ENCODE measurements around the gene AOX1. TPM values are rescaled to one million over a fixed set of nuclear protein-coding genes. Genes with fewer than 3 reads are reported as not detected.
"Not testable (repeated sequence)": the region's sequence is repeated elsewhere in the genome, so short reads cannot be mapped to it uniquely, and the experiment has no call there.

The AOX1 gene
- total RNA-seq, 1 experiment from 2014 or later, result 0.71 TPM

- intact Hi-C loops (cut with micrococcal nuclease), result no loop called here
- no peaks in the 10 kb centered on the region for H3K36me3 ChIP-seq (ENCODE audit: control insufficient read depth in 1 of 2, insufficient read depth in 2 of 2, low read length in 2 of 2)
- H3K9me2 ChIP-seq (ENCODE audit: insufficient read depth), result no peaks in the 10 kb centered on the region
- ATAC-seq (no peak), DNase-seq (ENCODE audit: low read depth, low spot score) (no peak)
- no peaks in the 10 kb centered on the region for H3K9me3 ChIP-seq (ENCODE audit: control insufficient read depth in 1 of 2, insufficient read depth in 1 of 2, low read depth in 1 of 2, low read length in 2 of 2)
- no peak overlapping the region for H3K4me2 ChIP-seq (ENCODE audit: low read length)
- BruUV-seq (replicated peaks), result no TSS peak
- H2AFZ ChIP-seq (ENCODE audit: low read depth, low read length, poor library complexity, severe bottlenecking), result no peak overlapping the region
- TF ChIP-seq RAD21 (IDR thresholded peaks at IDR 0.05; ENCODE audit: low read depth) (no peak), REST (IDR thresholded peaks at IDR 0.05; ENCODE audit: low read depth) (no peak), SIN3A (IDR thresholded peaks at IDR 0.05; ENCODE audit: low read depth) (no peak), ATF3 (IDR thresholded peaks at IDR 0.05) (no peak)
- H3K4me1 ChIP-seq (ENCODE audit: control insufficient read depth in 1 of 2, insufficient read depth in 2 of 2, low read length in 2 of 2), result no peaks in the 10 kb centered on the region
- H3K4me3 ChIP-seq (replicated peaks in 1 of 2; ENCODE audit: low read depth in 1 of 2, low read length in 2 of 2), result no peak overlapping the region
- H3K27me3 ChIP-seq (ENCODE audit: insufficient read depth, low read length), result no peaks in the 10 kb centered on the region
- CTCF ChIA-PET, result no interaction called here
- RAD21 ChIA-PET (ENCODE audit: low non-redundant PET in 1 of 2, low total read pairs in 2 of 2, uncharacterized antibody in 2 of 2, unreplicated experiment in 2 of 2), result no interaction called here
- H4K20me1 ChIP-seq (ENCODE audit: insufficient read depth), result no peaks in the 10 kb centered on the region
- POLR2A ChIA-PET, result no interaction called here
- no peak overlapping the region for H3K27ac ChIP-seq (ENCODE audit: low read depth, low read length)
- H3K79me2 ChIP-seq (ENCODE audit: insufficient read depth, low read length), result no peaks in the 10 kb centered on the region
- no peak overlapping the region for H3K9ac ChIP-seq (ENCODE audit: low read length)
These were observed 55.1 kb downstream of the AOX1 start for GRCh38 chr2:200640901-200641300.

GRCh38 chr2:200648518-200649281 is 62.9 kb downstream of the AOX1 start:
- H3K9me2 ChIP-seq (ENCODE audit: insufficient read depth); RAD21 ChIA-PET (ENCODE audit: low non-redundant PET in 1 of 2, low total read pairs in 2 of 2, uncharacterized antibody in 2 of 2, unreplicated experiment in 2 of 2); H3K4me3 ChIP-seq (replicated peaks in 1 of 2; ENCODE audit: low read depth in 1 of 2, low read length in 2 of 2); H3K9me3 ChIP-seq (ENCODE audit: control insufficient read depth in 1 of 2, insufficient read depth in 1 of 2, low read depth in 1 of 2, low read length in 2 of 2); H3K27ac ChIP-seq (ENCODE audit: low read depth, low read length); BruUV-seq (replicated peaks); POLR2A ChIA-PET; H4K20me1 ChIP-seq (ENCODE audit: insufficient read depth); H3K79me2 ChIP-seq (ENCODE audit: insufficient read depth, low read length); H3K9ac ChIP-seq (ENCODE audit: low read length); H3K36me3 ChIP-seq (ENCODE audit: control insufficient read depth in 1 of 2, insufficient read depth in 2 of 2, low read length in 2 of 2); H3K4me1 ChIP-seq (ENCODE audit: control insufficient read depth in 1 of 2, insufficient read depth in 2 of 2, low read length in 2 of 2); H3K27me3 ChIP-seq (ENCODE audit: insufficient read depth, low read length); DNase-seq (ENCODE audit: low read depth, low spot score); CTCF ChIA-PET; ATAC-seq; intact Hi-C loops (cut with micrococcal nuclease): not testable (repeated sequence)
- H3K4me2 ChIP-seq (ENCODE audit: low read length), result peak overlapping the region; percentile 19; the same call in 1 of the 2 replicates
- H2AFZ ChIP-seq (ENCODE audit: low read depth, low read length, poor library complexity, severe bottlenecking), result peak overlapping the region; percentile 51
